Adrenal gland (tissue), 12 donors: ENCODE data around the gene HTR2B. TPM values are rescaled to one million over a fixed set of nuclear protein-coding genes. Genes with fewer than 3 reads are reported as not detected.
A peak's percentile ranks its signal among the peaks of the same experiment; 100 is the strongest.

ENCODE experiments used
- DNase-seq, 7 donors: peaks; one replicate each; pipeline ENCODE4 v3.0.0-alpha.2; 2019 to 2020
- H3K27ac ChIP-seq, 5 donors: fragments of 200-600 bp; sonication (generic) in 4 of 5; 1 replicate in 3 of 5; 2 replicates in 2 of 5; pipeline versions ENCODE4 v1.5.1 to v1.8.0; 2016 to 2020; ENCODE audit warnings: mild to moderate bottlenecking in 1 of 5
- H3K27me3 ChIP-seq: fragments of 200-600 bp; 2 replicates; pipeline ENCODE4 v1.8.0; 2021
- H3K36me3 ChIP-seq, 2 donors: fragments of 200-600 bp; replicated peaks in 1 of 2; 1 replicate in 1 of 2; 2 replicates in 1 of 2; pipeline versions ENCODE4 v1.5.1 to v1.8.0; 2018 to 2022
- H3K4me1 ChIP-seq, 2 donors: fragments of 200-600 bp; replicated peaks in 1 of 2; 1 replicate in 1 of 2; 2 replicates in 1 of 2; pipeline versions ENCODE4 v1.5.1 to v1.8.0; 2018 to 2021
- H3K4me3 ChIP-seq, 4 donors: fragments of 200-600 bp; sonication (generic) in 3 of 4; one replicate each; pipeline ENCODE4 v1.5.1; 2016 to 2018
- H3K9me3 ChIP-seq, 3 donors: fragments of 200-600 bp; sonication (generic) in 1 of 3; replicated peaks in 1 of 3; 1 replicate in 2 of 3; 2 replicates in 1 of 3; pipeline versions ENCODE4 v1.5.1 to v1.8.0; 2016 to 2021
- POLR2A ChIP-seq, 2 donors: fragments of 450-650 bp; IDR thresholded peaks; one replicate each; pipeline ENCODE4 v1.6.1; 2017; ENCODE audit warnings: antibody characterized with exemption in 2 of 2, mild to moderate bottlenecking in 2 of 2, moderate library complexity in 1 of 2
- WGBS, 4 donors: extraction: QIAGEN DNeasy Blood & Tissue Kit in 2 of 4; methylation state at CpG; one replicate each; pipeline versions ENCODE4 v1.1.5 to v1.1.7; 2013 to 2017; 5-methylcytosine and 5-hydroxymethylcytosine counted together
- intact Hi-C, 2 donors: fragments of 100-400 bp; cut with DNase I; formaldehyde crosslinking; loops; one replicate each; pipeline versions ENCODE4 v1.14.1 to v1.15.0; 2022 to 2023
- polyA plus RNA-seq, 3 donors: library from polyadenylated mRNA; stranded (reverse); fragments of 200-250 nt in 2 of 3; fragments of 350-450 nt in 1 of 3; fragmentation: Illumina TruSeq in 1 of 3; extraction: RNeasy Lipid Tissue Mini Kit (QIAGEN cat#74804) in 1 of 3; gene quantifications; one replicate each; pipeline ENCODE4 v1.2.3, GENCODE V29; 2013 to 2014
- total RNA-seq, 9 donors: library from RNA; depleted of rRNA in 4 of 9; stranded (reverse); fragments of >200 nt in 4 of 9; fragments of 120-200 nt in 1 of 9; fragmentation: NEBNext Ultra II Directional in 1 of 9; extraction: Animal tissue kit (Norgen Biotek cat#: 25700) in 1 of 9; gene quantifications; one replicate each; pipeline versions ENCODE4 v1.1.0 to v1.2.4, GENCODE V29; 2013 to 2023
- TF ChIP-seq, protein P1 (sequence below), 6 experiments: fragments of 450-650 bp in 4 of 6; fragments of 200-600 bp in 2 of 6; sonication (generic) in 1 of 6; IDR thresholded peaks; 1 replicate in 5 of 6; 2 replicates in 1 of 6; pipeline versions ENCODE4 v1.5.1 to v1.8.0; 2016 to 2021; ENCODE audit warnings: antibody characterized with exemption in 6 of 6, mild to moderate bottlenecking in 2 of 6, moderate library complexity in 1 of 6
- donor health status: healthy with polysubstance abuse.
- donor health status: Bipolar disorder and iron deficiency.
- donor health status: DM: yes; HTN: yes; CAD: no.
- donor health status: DM: no; HTN: no; CAD: no.
- donor health status: DM: no; HTN: no; CAD: no.
- donor health status: DM: yes; HTN: yes; CAD: no.

HTR2B gene
- total and polyA plus RNA-seq, 12 donors, result 1.2 to 90.0 (median 32.9) TPM

DNA sequence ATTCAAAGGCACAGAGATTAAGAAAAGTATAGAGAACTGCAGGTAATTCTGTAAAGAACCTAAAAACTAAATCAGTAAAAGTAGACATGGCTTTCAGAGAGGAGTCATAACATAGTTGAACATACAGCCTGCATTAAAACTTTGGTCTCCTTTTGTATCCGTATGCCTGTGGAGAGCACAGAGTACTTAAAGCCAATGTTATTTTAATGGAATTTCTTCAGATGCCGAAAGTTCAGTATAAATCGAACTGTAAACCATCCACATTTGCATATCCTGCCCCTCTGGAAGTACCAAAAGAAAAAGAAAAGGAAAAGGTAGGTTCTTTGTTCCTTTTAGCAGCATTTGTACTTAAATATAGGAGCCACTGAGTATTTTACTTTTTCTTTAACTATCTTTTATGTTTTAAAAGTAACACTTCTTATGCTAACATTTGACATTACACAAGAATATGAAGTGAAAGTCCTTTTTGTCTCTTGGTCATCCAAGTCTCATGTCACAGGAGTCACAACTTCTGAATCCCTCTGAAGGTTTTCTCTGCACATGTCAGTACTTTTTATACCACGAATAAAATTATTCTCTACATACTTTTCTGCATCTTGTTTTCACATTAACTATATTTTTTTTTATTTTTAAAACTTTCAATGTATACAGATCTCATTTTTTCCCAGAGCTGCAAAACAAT lies 38.7 kb upstream of the HTR2B start:
- H3K9me3 ChIP-seq, result no peaks in the 10 kb centered on the region
- peak overlapping the region in 3 of 5 donors; percentile 38 to 83 (median 72) for H3K27ac ChIP-seq
- 89 to 95% (median 92%) methylated on average over 4 of the region's 4 CpGs for WGBS, 4 donors
- no peak for TF ChIP-seq POLR2A (IDR thresholded peaks at IDR 0.05)
- TF ChIP-seq, protein P1, sequence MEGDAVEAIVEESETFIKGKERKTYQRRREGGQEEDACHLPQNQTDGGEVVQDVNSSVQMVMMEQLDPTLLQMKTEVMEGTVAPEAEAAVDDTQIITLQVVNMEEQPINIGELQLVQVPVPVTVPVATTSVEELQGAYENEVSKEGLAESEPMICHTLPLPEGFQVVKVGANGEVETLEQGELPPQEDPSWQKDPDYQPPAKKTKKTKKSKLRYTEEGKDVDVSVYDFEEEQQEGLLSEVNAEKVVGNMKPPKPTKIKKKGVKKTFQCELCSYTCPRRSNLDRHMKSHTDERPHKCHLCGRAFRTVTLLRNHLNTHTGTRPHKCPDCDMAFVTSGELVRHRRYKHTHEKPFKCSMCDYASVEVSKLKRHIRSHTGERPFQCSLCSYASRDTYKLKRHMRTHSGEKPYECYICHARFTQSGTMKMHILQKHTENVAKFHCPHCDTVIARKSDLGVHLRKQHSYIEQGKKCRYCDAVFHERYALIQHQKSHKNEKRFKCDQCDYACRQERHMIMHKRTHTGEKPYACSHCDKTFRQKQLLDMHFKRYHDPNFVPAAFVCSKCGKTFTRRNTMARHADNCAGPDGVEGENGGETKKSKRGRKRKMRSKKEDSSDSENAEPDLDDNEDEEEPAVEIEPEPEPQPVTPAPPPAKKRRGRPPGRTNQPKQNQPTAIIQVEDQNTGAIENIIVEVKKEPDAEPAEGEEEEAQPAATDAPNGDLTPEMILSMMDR (IDR thresholded peaks at IDR 0.05), result no peak
- H3K27me3 ChIP-seq, result no peaks in the 10 kb centered on the region
- no peak overlapping the region for H3K4me3 ChIP-seq
- H3K4me1 ChIP-seq, result peaks cover 19 to 50% of the 10 kb centered on the region in 2 donors
- intact Hi-C loops, result no loop called here
- H3K36me3 ChIP-seq, result peaks cover 0 to 23% of the 10 kb centered on the region in 2 donors
- DNase-seq, result no peak

DNA sequence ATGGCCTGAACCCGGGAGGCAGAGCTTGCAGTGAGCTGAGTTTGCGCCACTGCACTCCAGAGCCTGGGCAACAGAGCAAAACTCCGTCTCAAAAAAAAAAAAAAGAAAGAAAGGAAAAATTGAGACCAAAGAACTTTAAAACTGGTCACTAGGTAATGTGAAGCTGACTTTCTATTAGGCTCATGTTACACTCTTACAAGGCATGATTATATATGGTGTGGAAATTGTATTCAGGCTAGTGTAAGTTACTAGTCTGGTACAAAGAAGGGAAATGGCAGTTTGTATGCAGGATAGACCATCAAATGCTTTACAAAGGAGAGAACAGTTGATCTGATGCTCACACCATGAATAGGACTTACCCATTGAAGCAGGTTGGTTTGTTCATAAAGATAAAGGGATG lies 38.2 kb upstream of the HTR2B start:
- Histone ChIP-seq H3K27ac (peak overlapping the region in 3 of 5 donors; percentile 38 to 83 (median 72)), H3K4me1 (peaks cover 19 to 47% of the 10 kb centered on the region in 2 donors), H3K4me3 (no peak overlapping the region), H3K27me3 (no peaks in the 10 kb centered on the region), H3K9me3 (no peaks in the 10 kb centered on the region), H3K36me3 (peaks cover 0 to 23% of the 10 kb centered on the region in 2 donors)
- WGBS, 4 donors, result 85 to 100% (median 91%) methylated on average over 3 of the region's 3 CpGs
- DNase-seq, result no peak
- intact Hi-C loops, result no loop called here
- TF ChIP-seq POLR2A (IDR thresholded peaks at IDR 0.05), result no peak
- TF ChIP-seq, protein P1 (IDR thresholded peaks at IDR 0.05), result no peak

DNA sequence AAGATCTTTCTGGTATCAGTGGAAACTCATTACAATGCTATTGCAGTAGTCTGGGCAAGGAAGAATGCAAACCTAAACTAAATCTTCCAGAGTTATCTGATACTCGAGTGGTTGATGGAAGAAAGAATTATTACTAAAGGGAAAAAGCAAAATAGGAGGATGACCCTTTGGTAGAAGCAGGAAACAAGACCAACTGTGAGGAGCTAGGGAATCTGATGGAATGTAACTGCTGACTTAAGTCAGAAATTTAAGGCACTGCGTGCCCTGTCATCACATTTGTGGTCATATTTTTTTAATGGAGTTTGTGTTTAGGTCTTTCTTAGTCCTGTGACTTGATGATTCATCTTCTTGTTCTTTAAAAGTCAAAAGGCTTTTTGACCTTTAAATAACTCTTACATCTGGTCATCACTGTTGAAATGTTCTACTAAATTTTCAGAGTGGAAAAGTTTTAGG lies 37.1 kb upstream of the HTR2B start:
- Histone ChIP-seq H3K4me1 (peaks cover 21 to 51% of the 10 kb centered on the region in 2 donors), H3K36me3 (peaks cover 0 to 16% of the 10 kb centered on the region in 2 donors)
- DNase-seq, result peak in 1 of 7 donors; percentile 44

DNA sequence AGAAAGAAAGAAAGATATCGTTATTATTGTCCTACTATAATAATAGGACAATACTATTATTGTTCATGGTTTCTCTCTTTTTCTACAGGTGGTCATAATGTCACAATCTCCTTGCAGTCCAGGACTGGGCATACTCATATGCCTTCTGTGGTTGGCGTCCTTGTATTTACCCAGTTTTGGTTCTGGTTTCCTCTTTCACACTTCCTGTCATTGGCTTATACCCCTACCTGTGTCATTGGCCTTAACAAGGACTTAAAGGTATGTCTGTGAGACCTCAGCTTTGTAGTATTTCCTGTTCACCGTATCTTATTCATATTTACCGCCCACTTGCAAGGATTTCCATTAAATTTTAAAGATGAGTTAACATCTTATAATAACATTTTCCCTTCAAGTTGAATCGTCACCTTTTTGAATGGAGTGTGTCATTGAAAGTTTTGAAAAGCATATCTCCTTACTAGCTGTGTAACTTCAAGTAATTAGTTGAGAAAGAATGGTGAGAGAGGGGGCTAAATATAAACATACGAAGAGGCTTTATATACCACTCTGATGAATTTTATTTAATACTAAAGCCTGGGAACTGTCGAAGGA lies 36.5 kb upstream of the HTR2B start:
- DNase-seq, result no peak
- intact Hi-C loops, result no loop called here
- TF ChIP-seq POLR2A (IDR thresholded peaks at IDR 0.05), result no peak
- TF ChIP-seq, protein P1 (IDR thresholded peaks at IDR 0.05), result no peak
- no peaks in the 10 kb centered on the region for H3K9me3 ChIP-seq
- no peak overlapping the region for H3K4me3 ChIP-seq
- H3K4me1 ChIP-seq, result peaks cover 26 to 56% of the 10 kb centered on the region in 2 donors
- 74 to 79% (median 77%) methylated on average over 7 of the region's 7 CpGs for WGBS, 4 donors
- H3K36me3 ChIP-seq, result peaks cover 0 to 10% of the 10 kb centered on the region in 2 donors
- H3K27me3 ChIP-seq, result no peaks in the 10 kb centered on the region
- peak overlapping the region; percentile 72 to 84 (median 83) for H3K27ac ChIP-seq

More for the DNA sequence above, 37.1 kb upstream of the HTR2B start:
- TF ChIP-seq, protein P1 (IDR thresholded peaks at IDR 0.05), result no peak
- TF ChIP-seq POLR2A (IDR thresholded peaks at IDR 0.05), result peak in 1 of 2 donors; percentile 46
- Histone ChIP-seq H3K27ac (peak overlapping the region; percentile 72 to 84 (median 83)), H3K9me3 (no peaks in the 10 kb centered on the region), H3K27me3 (no peaks in the 10 kb centered on the region), H3K4me3 (no peak overlapping the region)
- 13 to 22% (median 19%) methylated on average over 2 of the region's 2 CpGs for WGBS, 4 donors
- intact Hi-C loops, result no loop called here
